IPS-20b (cell line): ENCODE data around the gene MT1E.

Experiments
- H3K27ac ChIP-seq: one replicate; pipeline ENCODE4 v1.5.1; 2013; ENCODE audit warnings: low read length
- H3K27me3 ChIP-seq: 2 replicates; pipeline ENCODE4 v1.6.1; 2013; ENCODE audit warnings: mild to moderate bottlenecking, low read length, inconsistent platforms; ENCODE audit not compliant: insufficient read depth
- H3K36me3 ChIP-seq: 2 replicates; pipeline ENCODE4 v1.6.1; 2013; ENCODE audit warnings: low read depth, mild to moderate bottlenecking, inconsistent platforms, low read length, moderate library complexity; ENCODE audit not compliant: insufficient read depth
- H3K4me1 ChIP-seq: 2 replicates; pipeline ENCODE4 v1.6.1; 2013; ENCODE audit warnings: mild to moderate bottlenecking, control low read depth, inconsistent platforms, low read length, moderate library complexity; ENCODE audit not compliant: insufficient read depth
- H3K4me3 ChIP-seq: 2 replicates; pipeline ENCODE4 v1.5.1; 2013; ENCODE audit warnings: mild to moderate bottlenecking, low read length, inconsistent platforms
- H3K9ac ChIP-seq: 2 replicates; pipeline ENCODE4 v1.6.1; 2013; ENCODE audit warnings: low read depth, mild to moderate bottlenecking, inconsistent platforms, low read length, moderate library complexity
- H3K9me3 ChIP-seq: 2 replicates; pipeline ENCODE4 v1.6.1; 2013; ENCODE audit warnings: mild to moderate bottlenecking, low read depth, low read length, inconsistent platforms; ENCODE audit not compliant: insufficient read depth

MT1E gene

GRCh38 chr16:56608043-56608875, 17.3 kb upstream of the MT1E start, which contains the start of gene MT2A:
MT2A (plus strand) TSS chr16:56608584; CDS start chr16:56608656, 72 bp downstream.
- Histone ChIP-seq H3K36me3 (no peaks in the 10 kb centered on the region), H3K27me3 (peaks cover 83% of the 10 kb centered on the region), H3K9me3 (no peaks in the 10 kb centered on the region), H3K9ac (peak within 1 kb of the TSS; percentile 52; the same call in 1 of the 2 replicates), H3K27ac (no peak within 1 kb of the TSS), H3K4me1 (peaks cover 5% of the 10 kb centered on the region), H3K4me3 (peak within 1 kb of the TSS; percentile 73)

- Histone ChIP-seq H3K9me3 (no peaks in the 10 kb centered on the region), H3K9ac (no peak overlapping the region; the same call in 1 of the 2 replicates), H3K27ac (no peak overlapping the region), H3K4me1 (peaks cover 5% of the 10 kb centered on the region), H3K36me3 (no peaks in the 10 kb centered on the region), H3K4me3 (peak overlapping the region; percentile 73), H3K27me3 (peaks cover 90% of the 10 kb centered on the region)
Observed at GRCh38 chr16:56608876-56609462, 16.6 kb upstream of the MT1E start.

GRCh38 chr16:56609463-56609921, 16.1 kb upstream of the MT1E start:
- Histone ChIP-seq H3K4me1 (peaks cover 5% of the 10 kb centered on the region), H3K27ac (no peak overlapping the region), H3K4me3 (peak overlapping the region; percentile 73), H3K27me3 (peaks cover 94% of the 10 kb centered on the region), H3K9ac (no peak overlapping the region), H3K36me3 (no peaks in the 10 kb centered on the region), H3K9me3 (no peaks in the 10 kb centered on the region)

- H3K36me3 ChIP-seq, result no peaks in the 10 kb centered on the region
- H3K4me3 ChIP-seq, result no peak overlapping the region
- no peak overlapping the region for H3K27ac ChIP-seq
- no peaks in the 10 kb centered on the region for H3K9me3 ChIP-seq
- H3K4me1 ChIP-seq, result peaks cover 5% of the 10 kb centered on the region
- no peak overlapping the region for H3K9ac ChIP-seq
- H3K27me3 ChIP-seq, result peaks cover 94% of the 10 kb centered on the region
Observed at GRCh38 chr16:56610017-56610608, 15.5 kb upstream of the MT1E start.

GRCh38 chr16:56610609-56611111, 14.9 kb upstream of the MT1E start:
- Histone ChIP-seq H3K9ac (no peak overlapping the region), H3K9me3 (no peaks in the 10 kb centered on the region), H3K4me1 (peaks cover 5% of the 10 kb centered on the region), H3K36me3 (no peaks in the 10 kb centered on the region), H3K27ac (no peak overlapping the region), H3K27me3 (peaks cover 96% of the 10 kb centered on the region), H3K4me3 (no peak overlapping the region)

GRCh38 chr16:56611281-56611833, 14.2 kb upstream of the MT1E start:
- Histone ChIP-seq H3K4me1 (peaks cover 5% of the 10 kb centered on the region), H3K36me3 (no peaks in the 10 kb centered on the region), H3K27me3 (peaks cover 96% of the 10 kb centered on the region), H3K27ac (no peak overlapping the region), H3K4me3 (no peak overlapping the region), H3K9me3 (no peaks in the 10 kb centered on the region), H3K9ac (no peak overlapping the region)

GRCh38 chr16:56613706-56614105, 11.9 kb upstream of the MT1E start:
- H3K9ac ChIP-seq, result no peak overlapping the region
- no peaks in the 10 kb centered on the region for H3K9me3 ChIP-seq
- peaks cover 96% of the 10 kb centered on the region for H3K27me3 ChIP-seq
- no peaks in the 10 kb centered on the region for H3K36me3 ChIP-seq
- no peak overlapping the region for H3K4me3 ChIP-seq
- no peak overlapping the region for H3K27ac ChIP-seq
- peaks cover 9% of the 10 kb centered on the region for H3K4me1 ChIP-seq

GRCh38 chr16:56614549-56614991, 11.0 kb upstream of the MT1E start:
- peaks cover 6% of the 10 kb centered on the region for H3K4me1 ChIP-seq
- H3K4me3 ChIP-seq, result no peak overlapping the region
- peaks cover 96% of the 10 kb centered on the region for H3K27me3 ChIP-seq
- no peaks in the 10 kb centered on the region for H3K9me3 ChIP-seq
- no peak overlapping the region for H3K27ac ChIP-seq
- H3K36me3 ChIP-seq, result no peaks in the 10 kb centered on the region
- no peak overlapping the region for H3K9ac ChIP-seq

GRCh38 chr16:56615353-56615752, 10.2 kb upstream of the MT1E start:
- Histone ChIP-seq H3K27ac (no peak overlapping the region), H3K4me1 (peaks cover 5% of the 10 kb centered on the region), H3K9me3 (no peaks in the 10 kb centered on the region), H3K4me3 (no peak overlapping the region), H3K27me3 (peaks cover 96% of the 10 kb centered on the region), H3K9ac (no peak overlapping the region), H3K36me3 (no peaks in the 10 kb centered on the region)

GRCh38 chr16:56616608-56617211, 8.9 kb upstream of the MT1E start:
- Histone ChIP-seq H3K4me3 (peak overlapping the region; percentile 66), H3K9ac (no peak overlapping the region), H3K9me3 (no peaks in the 10 kb centered on the region), H3K27me3 (peaks cover 96% of the 10 kb centered on the region), H3K36me3 (no peaks in the 10 kb centered on the region), H3K27ac (no peak overlapping the region), H3K4me1 (peaks cover 10% of the 10 kb centered on the region)
